ENCODE results near the gene TSPAN14.

The TSPAN14 gene

GRCh38 chr10:80509108-80509402, 54.9 kb downstream of the TSPAN14 start:
- no peak for DNase-seq

- no peak for DNase-seq
These were observed 55.5 kb downstream of the TSPAN14 start for GRCh38 chr10:80509403-80510161.

- no peak for DNase-seq
These were observed 58.0 kb downstream of the TSPAN14 start for GRCh38 chr10:80512031-80512526.

- DNase-seq: no peak
These were observed 59.0 kb downstream of the TSPAN14 start for GRCh38 chr10:80513106-80513505.

- DNase-seq: no peak
These were observed 61.4 kb downstream of the TSPAN14 start for GRCh38 chr10:80515511-80515910.

- no peak for DNase-seq
These were observed 61.8 kb downstream of the TSPAN14 start for GRCh38 chr10:80515941-80516340.

- no peak for DNase-seq
These were observed 62.5 kb downstream of the TSPAN14 start for GRCh38 chr10:80516506-80517075.

GRCh38 chr10:80517416-80518142, 63.5 kb downstream of the TSPAN14 start:
- no peak for DNase-seq

- no peak for DNase-seq
These were observed 64.2 kb downstream of the TSPAN14 start for GRCh38 chr10:80518143-80518806.

GRCh38 chr10:80518807-80519360, 64.8 kb downstream of the TSPAN14 start:
- DNase-seq: no peak

GRCh38 chr10:80519936-80520650, 66.0 kb downstream of the TSPAN14 start:
- no peak for DNase-seq

GRCh38 chr10:80520661-80521470, 66.8 kb downstream of the TSPAN14 start:
- no peak for DNase-seq

GRCh38 chr10:80522756-80523363, 68.8 kb downstream of the TSPAN14 start:
- no peak for DNase-seq

GRCh38 chr10:80523773-80524172, 69.7 kb downstream of the TSPAN14 start:
- no peak for DNase-seq

GRCh38 chr10:80524190-80524909, 70.2 kb downstream of the TSPAN14 start:
- DNase-seq: no peak

GRCh38 chr10:80526218-80526617, 72.1 kb downstream of the TSPAN14 start:
- DNase-seq: no peak

- DNase-seq: no peak
These were observed 72.6 kb downstream of the TSPAN14 start for GRCh38 chr10:80526742-80527141.

- DNase-seq: no peak
These were observed 74.1 kb downstream of the TSPAN14 start for GRCh38 chr10:80528185-80528700.

GRCh38 chr10:80528901-80529300, 74.8 kb downstream of the TSPAN14 start:
- no peak for DNase-seq

- no peak for DNase-seq
These were observed 75.5 kb downstream of the TSPAN14 start for GRCh38 chr10:80529604-80530003.
